Kidney glomerular epithelial cell (primary cell): ENCODE results near the gene STX18.
"Not testable (repeated sequence)": the region's sequence is repeated elsewhere in the genome, so short reads cannot be mapped to it uniquely, and the experiment has no call there.

Experiments used
- DNase-seq: peaks from one replicate; lab custom pipeline; 2025; lab: John Stamatoyannopoulos, UW

STX18 gene

DNA sequence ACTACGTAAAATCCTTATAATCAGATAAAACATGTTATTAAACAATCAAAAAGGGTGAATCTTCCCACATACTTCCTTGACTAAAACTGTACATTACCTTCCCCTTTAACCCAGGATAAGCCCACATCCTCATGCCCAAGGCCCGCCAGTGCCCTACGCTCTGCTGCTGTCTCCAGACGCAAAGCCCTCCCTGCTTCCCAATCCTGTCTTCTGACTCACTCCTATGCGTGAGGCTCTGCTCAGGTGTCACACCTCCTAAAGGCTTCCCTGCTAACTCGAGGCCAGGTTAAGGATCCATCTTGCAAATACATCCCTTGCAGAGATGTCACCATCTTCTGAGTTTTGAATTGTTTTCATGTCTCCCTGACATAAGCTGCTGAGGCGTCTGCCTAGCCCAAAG is 61.6 kb downstream of the STX18 start:
- DNase-seq, result no peak

DNA sequence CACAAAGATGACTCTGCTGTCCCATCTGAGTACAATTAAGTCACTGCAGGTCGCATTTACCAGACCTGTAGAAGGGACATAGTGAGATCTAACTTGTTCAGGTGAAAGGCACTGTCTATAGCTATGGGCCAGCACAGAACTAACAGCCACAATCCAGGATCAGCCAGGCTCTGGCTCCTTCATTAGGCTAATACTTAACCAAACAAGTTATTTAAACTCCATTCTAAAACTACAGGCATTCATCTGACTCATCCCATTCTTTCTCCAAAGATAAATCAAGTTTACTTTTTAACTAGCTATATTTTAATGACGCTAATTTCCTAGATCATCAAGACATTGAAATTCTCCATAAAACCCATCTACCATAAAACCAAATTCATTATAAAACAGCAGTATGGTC is 62.5 kb downstream of the STX18 start:
- peak; percentile 68 for DNase-seq

DNA sequence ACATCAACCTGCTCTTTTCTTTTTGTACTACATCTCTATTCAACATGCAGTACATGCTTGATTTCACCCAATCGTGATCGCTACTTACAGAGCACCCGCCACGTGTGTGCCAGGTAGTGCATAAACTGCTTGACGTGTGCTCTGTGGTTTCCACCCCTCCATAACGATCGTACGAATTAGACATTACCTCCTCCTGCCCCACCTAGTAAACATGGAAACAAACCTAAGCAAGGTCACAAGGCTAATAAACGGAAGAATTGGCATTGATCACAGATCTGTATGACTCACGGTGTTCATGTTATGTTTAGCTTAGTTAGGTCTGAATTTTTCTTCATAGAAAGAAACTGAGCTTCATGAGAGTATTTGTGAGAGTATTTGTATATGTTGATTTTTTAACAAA is 64.1 kb downstream of the STX18 start:
- no peak for DNase-seq

DNA sequence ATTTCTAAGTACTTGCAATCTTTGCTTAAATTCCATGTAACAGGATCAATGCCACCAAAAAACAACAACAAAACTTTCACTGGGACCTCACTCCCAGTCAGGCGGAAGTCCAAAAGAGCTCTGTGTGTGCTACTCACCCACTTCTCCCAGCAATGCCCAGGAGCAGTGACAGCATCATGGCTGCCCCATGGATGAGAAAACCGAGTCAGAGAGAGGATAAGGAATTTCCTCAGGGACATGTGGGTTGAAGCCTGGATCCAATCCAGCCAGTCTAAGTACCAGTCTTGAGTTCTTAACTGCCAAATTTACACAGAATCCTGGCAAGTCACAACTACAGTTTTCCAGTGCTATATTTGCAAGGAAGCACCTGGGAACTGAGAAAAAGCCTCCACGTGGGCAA is 64.5 kb downstream of the STX18 start:
- DNase-seq, result no peak

DNA sequence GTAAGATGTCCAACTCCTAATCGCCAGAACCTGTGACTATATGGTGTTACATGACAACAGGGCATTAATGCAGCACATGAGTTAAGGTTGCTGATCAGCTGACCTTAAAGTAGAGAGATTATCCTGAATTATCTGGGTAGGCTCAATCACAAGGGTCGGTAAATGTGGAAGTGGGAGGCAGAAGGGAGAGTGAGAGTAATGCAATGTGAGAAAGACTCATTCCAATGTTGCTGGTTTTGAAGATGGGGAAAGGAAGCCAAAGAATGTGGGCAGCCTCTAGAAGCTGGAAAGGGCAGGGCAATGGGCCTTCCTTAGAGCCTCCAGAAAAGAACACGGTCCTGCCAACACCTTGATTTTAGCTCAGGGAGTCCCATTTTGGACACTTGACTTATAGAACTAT is 67.4 kb downstream of the STX18 start:
- no peak for DNase-seq

DNA sequence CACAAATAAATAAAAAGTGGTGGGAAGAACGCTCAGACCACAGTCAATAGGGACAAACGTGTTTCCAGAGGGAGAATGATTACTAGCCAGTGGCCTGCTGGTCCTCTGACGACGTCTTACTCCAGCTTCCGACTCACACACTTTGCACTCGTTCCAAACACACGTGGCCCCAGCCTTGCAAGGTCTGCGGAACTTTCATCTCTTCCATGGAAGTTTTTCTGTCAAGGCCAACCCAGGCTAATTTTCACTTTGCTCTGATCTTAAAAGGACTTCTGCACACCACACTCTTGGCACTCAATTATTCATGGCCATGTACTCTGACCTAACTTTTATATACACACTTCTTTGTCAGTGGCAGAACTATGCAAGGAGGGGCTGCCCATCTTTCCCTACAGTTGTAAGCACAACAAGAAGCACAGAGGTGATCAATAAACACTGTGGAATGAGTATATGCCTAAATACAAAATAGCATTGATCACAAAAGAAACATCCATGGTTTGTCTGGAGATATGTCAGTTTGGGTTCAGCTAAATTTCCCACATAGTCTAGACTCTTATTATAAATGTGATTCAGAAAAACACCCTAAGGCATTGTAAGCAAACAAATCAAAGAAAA is 69.4 kb downstream of the STX18 start:
- no peak for DNase-seq

DNA sequence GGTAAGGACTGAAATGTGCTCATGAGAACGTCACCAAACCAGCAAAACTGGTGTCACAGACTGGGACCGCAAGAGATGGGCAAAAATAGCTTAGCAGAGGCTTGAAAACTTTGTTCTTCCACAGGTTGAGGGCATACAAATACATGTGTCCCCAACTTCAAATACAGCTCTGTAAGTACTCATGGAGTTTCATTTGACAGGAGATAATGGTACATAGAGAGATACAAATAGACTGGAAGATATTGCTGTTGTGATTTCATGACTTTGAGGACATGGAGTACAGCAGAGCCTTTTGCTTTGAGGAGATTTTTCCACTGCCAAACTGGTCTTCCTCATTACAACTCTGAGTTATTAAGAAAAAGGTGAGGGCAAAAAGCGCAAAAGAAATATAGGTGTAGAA is 70.7 kb downstream of the STX18 start:
- DNase-seq, result no peak

DNA sequence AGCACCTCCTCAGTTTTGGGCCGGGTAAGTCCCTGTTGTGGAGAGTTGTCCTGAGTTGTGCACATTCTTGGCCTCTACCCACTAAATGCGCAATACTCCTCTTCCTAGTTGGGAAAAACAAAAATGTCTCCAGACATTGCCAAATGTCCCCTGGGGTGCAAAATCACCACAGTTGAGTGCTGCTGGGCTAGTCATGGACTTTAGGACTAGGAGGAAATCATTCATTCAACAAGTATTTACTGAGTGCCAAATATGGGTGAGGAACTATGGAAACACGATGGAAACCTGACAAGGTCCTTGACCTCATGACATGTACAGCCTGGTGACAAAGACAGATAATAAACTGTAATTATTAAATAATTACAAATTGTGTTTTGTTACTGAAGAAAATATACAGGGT is 71.6 kb downstream of the STX18 start:
- no peak for DNase-seq

DNA sequence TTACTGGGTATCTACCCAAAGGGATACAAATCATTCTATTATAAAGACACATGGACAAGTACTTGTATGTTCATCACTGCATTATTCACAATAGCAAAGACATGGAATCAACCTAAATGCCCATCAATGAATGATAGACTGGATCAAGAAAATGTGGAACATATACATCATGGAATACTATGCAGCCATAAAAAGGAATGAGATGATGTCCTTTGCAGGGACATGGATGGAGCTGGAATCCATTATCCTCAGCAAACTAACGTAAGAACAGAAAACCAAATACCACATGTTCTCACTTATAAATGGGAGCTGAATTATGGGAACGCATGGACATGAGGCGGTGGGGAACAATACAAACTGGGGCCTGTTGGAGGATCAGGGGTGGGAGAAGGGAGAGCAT is 76.6 kb downstream of the STX18 start:
- DNase-seq, result not testable (repeated sequence)

DNA sequence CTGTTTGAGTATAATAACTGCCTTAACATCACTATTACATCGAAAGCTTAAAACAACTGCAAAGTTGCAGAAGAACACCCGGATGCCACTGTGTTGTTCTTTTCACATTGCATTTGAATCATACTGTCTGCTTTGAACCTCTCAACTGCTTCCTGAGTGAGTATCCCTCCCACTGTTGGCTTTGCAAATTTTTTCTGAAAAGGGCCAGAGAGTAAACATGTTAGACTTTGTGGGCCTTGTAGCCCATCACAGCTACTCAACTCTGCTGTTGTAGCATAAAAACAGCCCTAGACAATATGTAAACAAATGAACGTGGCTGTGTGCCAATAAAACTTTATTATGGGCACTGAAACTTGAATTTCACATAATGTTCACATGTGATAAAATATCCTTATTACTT is 78.9 kb downstream of the STX18 start:
- DNase-seq, result no peak

DNA sequence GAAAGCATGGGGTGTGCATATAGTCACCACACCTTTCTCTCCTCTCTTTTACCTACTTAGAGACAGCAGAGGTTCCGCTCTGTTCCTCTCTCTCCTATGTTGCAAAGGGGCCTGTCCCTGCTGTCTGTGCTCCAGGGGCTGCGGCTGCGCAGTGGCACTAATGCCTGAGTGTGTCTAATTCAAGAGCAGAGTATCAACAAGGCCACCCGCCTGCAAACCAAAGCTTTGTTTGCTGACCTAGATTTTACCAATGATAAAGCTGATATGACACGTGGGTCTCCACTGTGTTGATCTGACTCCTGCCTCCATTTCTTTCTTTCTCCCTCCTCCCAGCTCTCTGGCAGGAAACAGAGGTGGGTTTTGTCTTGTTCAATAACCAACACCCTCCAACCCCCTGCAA is 80.0 kb downstream of the STX18 start:
- DNase-seq, result no peak

DNA sequence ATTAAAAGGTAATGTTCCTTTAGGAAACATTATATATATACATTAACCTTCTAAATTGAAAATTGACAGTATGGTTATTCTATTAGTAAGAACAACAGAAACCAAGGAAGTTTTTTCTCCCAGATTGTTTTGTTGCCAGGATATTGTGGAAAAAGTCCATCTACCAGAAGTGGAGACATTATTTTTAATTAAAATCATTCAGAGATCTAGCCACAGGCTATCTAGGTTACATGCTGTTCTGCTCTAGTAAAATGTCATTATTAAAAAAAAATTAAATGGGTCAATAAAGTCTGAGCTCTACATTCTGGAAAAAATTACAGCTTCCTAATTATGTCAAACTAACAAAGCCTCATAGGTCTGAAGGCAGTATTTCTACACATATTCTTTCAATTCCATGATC is 80.7 kb downstream of the STX18 start:
- no peak for DNase-seq

DNA sequence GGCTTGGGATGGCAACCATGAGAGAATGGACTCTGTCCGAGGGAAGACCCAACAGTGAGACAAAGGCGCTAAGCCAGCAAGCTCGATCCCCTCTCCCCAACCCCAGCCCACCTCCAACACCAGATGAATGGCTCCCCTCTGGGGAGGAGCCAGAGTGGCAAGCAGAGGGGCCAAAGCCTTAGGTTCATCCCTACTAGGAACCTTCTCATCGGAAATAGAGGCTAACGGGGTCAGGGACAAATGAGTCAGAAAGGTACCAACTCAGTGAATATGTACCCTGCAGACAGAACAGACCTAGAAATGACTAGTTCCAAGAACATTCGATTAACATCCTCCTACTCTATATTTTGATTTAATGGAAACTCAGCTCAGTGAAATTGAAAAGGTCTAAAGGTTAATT is 81.1 kb downstream of the STX18 start:
- no peak for DNase-seq

DNA sequence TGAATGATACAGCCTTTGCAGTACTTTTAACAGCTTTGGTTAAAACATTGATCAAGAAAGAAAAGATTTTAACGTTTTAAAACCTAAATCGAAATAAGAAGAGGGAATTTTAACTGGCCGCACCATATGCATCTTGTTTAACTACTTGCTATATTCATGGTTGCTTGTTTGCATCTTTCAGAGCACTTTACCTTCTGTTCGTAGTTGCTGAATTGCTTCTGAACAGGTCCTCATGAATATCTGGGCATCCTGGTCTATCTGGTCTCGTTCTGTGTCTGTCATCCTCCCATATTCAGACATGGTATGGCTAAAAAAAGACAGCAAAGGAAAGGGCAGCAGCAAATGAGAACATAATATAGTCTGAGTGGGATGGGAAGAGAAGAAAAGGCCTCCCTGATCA is 82.7 kb downstream of the STX18 start:
- DNase-seq, result no peak

DNA sequence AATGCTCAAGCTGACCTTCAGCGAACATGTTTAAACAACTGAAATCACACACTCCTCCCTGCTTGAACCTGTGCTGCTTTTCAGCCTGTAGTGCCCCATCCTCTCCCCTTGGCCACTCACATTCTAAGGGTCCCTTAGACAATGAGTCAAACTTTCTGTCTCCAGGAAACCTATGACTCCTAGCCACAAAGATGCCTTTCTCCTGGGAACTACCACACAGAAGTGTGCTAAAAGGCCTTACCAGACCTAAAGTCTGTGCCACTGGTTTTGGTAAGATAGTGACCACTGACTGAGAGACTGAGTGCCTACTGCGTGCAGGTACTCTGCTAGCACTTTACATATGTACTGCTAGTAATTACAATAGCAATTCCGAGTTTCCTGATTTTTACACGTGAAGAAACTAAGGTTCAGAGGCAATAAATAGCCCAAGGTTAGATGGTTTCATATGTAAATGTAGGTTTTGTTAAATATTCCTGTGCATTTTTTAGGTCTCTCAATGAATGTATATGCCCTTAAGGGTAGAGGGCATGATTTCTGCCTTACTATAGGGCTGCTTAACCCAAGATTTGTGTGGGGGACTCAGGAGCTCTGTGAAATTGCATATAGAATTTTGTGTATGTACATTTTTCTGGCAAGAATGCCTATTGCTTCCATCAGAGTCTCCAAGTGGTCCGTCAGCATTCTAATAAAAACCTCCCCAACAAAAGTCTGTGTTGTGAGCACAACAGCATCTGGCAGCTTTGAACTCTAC is 83.9 kb downstream of the STX18 start:
- peak; percentile 32 for DNase-seq

DNA sequence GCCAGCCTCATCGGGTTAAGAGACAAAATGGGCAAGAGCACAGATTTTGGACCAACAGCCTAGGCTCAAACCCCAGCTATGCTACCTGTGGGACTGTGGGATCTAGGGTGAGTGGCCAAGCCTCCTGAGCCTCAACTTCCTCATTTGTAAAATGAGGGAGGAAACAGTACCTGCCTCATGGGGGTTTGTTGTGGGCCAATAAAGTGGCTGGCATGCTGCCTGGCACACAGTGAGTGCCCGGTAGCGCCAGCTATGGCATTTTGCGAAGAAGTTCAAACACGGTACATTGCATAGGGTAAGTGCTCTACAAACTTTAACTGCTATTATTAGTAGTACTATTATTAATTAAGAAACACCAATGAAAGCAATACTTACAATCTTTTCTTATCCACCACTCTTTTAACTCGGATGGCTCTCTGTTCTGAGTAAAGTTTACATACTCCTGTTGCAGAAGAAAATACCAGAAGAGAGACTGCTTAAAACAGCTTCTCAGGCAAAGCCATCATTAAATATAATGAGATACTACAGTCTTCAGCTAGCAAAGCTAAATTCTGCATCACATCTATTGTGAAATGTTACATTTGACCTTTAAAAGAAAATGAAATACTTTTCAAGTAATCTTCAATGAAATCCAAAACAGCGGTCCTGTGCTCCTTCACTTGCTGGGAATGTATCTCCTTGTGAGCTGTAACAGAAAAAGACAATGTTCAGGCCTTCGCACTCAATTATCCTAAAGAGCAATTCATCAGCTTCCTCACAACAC is 84.9 kb downstream of the STX18 start:
- no peak for DNase-seq

DNA sequence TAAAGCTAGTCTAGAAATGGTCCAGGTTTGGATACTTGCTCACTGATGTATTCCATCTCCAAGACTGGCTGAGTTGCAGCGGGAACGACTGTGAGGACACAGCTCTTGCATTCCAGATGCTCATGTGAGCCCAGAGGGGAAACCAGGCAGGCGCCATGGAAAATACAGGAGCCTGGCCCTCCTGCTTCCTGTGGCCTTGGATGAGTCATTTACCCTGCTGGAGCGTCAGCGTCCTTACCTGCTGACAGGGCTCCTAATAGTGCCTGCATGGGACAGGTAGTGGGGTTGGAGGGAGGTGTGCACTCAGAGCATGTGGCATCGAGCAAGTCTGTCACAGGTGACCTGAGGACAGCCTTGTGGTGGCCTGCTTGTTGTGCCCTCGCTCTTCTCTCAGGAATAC is 85.5 kb downstream of the STX18 start:
- no peak for DNase-seq

DNA sequence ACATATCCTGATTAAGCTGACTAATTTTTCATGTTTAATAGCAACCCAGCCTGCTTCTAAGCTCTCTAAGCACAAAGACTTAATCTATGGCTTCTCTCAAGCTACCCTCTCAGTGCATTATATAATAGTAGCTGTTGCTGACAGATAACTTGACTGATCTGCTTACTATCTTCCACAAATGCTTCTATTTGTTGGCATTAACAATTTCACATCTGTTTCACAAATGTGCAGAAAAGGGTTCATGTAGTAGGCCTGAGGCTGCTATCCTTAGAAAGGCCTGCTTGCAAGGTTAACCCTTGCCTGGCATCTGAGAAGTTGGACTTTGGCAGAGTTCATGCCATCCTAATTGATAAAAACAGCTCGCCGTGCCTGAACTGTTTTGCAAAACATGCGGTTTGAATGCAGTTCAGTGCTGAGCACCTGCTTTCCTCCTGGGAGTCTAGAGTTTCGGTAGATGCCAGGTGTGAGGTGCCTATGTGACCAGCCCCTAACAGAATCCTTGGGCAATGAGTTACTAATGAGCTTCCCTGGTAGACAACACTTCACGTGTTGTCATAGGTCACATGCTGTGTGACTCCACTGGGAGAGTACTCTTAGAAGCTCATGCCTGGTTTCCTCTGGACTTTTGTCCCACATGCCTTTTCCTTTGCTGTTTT is 86.5 kb downstream of the STX18 start:
- DNase-seq, result no peak

DNA sequence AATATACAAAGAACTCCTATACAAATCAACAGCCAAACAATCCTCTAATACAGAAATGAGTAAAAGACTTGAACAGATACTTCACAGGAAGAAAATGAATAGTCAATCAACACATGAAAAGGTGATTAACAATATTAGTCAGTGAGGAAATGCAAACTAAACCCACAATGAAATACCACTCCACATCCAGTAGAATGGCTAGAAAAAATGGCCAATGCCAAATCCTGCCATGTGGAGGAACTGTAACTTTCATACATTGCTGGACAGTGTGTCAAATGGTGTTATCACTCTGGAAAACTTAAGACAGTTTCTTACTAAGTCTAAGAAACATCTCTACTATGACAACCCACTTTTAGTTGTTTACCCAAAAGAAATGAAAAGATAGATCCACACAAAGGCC is 95.4 kb downstream of the STX18 start:
- no peak for DNase-seq

DNA sequence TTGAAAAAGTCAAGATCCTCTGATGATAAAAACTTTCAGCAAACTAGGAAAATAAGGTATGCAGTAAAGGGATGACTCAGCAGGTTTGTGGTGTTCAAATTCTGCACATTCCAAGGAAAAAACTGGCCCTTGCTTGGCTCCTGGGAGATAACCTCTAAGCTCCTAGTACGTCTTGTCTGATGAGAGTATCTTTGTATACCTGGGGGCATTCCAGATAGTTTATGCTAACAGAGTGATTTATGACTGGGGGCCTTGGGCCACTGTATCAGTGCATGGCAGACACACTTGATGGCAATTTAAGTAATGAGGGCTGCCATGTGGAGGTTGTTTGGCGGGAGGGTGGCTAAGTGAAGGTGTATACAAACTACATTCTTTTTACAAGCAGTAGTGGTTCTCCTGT is 98.0 kb downstream of the STX18 start:
- DNase-seq, result peak; percentile 14

DNA sequence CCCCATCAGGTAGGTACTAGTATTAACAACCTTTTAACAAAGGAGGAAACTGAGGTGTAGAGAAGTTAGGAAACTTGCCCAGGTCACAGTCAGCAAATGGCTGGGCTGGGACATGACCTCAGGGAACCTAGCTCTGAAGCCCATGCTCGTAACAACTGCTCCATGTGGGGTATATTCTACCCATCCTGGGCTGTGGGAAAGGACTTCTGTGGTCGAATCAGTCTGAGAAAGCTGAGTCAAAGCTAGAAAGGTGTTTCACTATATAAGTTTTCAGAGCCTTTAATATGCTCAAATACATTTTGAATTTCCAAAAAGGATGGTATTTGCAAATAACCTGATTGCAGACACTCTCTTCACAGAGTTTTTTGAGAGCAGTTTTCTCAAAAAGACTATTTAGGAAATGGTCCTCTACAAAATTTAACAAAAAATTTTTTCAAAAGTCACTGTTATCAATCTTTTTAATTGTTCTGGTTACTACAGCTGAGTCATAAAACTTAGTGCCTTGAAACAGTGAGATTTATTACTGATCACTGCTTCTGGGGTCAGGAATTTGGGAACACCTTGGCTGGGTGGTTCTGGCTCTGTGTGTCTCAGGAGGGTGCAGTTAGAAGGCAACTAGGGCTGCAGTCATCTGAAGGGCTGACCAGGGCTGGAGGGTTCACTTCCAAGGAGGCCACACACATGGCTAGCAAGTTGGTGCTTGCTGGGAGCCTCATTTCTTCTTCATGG is 101.4 kb downstream of the STX18 start:
- DNase-seq, result no peak

DNA sequence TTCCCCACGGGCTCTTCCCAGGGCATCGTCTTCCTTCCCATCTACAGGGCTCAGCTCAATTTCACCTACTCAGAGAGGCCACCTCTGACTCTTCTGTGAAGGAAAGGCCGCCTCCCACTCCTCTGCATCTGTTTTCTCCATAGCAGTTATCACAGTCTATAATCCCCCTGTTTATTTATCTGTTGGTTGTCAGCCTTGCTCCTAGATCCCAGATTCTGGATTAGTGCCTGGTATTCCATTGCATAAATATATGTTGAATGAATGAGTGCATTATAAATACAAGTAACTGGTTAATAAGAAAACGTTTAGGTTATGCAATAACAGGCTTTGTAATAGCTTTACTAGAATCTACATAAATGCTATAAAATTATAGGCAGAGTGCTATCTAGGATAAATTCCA is 102.1 kb downstream of the STX18 start:
- no peak for DNase-seq
